HG02840 (cell line): ENCODE measurements around the gene CDH13.
"Not testable (repeated sequence)": the region's sequence is repeated elsewhere in the genome, so short reads cannot be mapped to it uniquely, and the experiment has no call there.

ENCODE experiments used
- ATAC-seq: cut with Tn5 transposase; IDR thresholded peaks from one replicate; pipeline ENCODE4 v1.9.1; 2021; ENCODE audit warnings: mild to moderate bottlenecking, moderate library complexity, moderate number of reproducible peaks; ENCODE audit not compliant: unreplicated experiment, low FRiP score

Gene CDH13

GRCh38 chr16:82924075-82924854 is 297.5 kb downstream of the CDH13 start:
- no peak for ATAC-seq

GRCh38 chr16:82926500-82926899 is 299.7 kb downstream of the CDH13 start:
- ATAC-seq: no peak

- not testable (repeated sequence) for ATAC-seq
Measured at GRCh38 chr16:82933933-82934332, 307.2 kb downstream of the CDH13 start.

- no peak for ATAC-seq
Measured at GRCh38 chr16:82935766-82936165, 309.0 kb downstream of the CDH13 start.

GRCh38 chr16:82936941-82937551 is 310.3 kb downstream of the CDH13 start:
- no peak for ATAC-seq

- ATAC-seq: no peak
Measured at GRCh38 chr16:82937926-82938520, 311.3 kb downstream of the CDH13 start.

- ATAC-seq: no peak
Measured at GRCh38 chr16:82943371-82943770, 316.6 kb downstream of the CDH13 start.

- no peak for ATAC-seq
Measured at GRCh38 chr16:82945420-82946101, 318.8 kb downstream of the CDH13 start.

GRCh38 chr16:82947698-82948097 is 320.9 kb downstream of the CDH13 start:
- ATAC-seq: no peak

GRCh38 chr16:82949016-82949415 is 322.2 kb downstream of the CDH13 start:
- no peak for ATAC-seq

GRCh38 chr16:82953517-82953916 is 326.7 kb downstream of the CDH13 start:
- ATAC-seq: no peak

- ATAC-seq: no peak
Measured at GRCh38 chr16:82954224-82954929, 327.6 kb downstream of the CDH13 start.

GRCh38 chr16:82955741-82956348 is 329.1 kb downstream of the CDH13 start:
- no peak for ATAC-seq

- ATAC-seq: no peak
Measured at GRCh38 chr16:82957212-82957611, 330.4 kb downstream of the CDH13 start.

- no peak for ATAC-seq
Measured at GRCh38 chr16:82960918-82961317, 334.1 kb downstream of the CDH13 start.

GRCh38 chr16:82963653-82964052 is 336.9 kb downstream of the CDH13 start:
- ATAC-seq: no peak

GRCh38 chr16:82965808-82966207 is 339.0 kb downstream of the CDH13 start:
- no peak for ATAC-seq

GRCh38 chr16:82967424-82967823 is 340.7 kb downstream of the CDH13 start:
- no peak for ATAC-seq

- ATAC-seq: no peak
Measured at GRCh38 chr16:82971126-82971525, 344.4 kb downstream of the CDH13 start.

- no peak for ATAC-seq
Measured at GRCh38 chr16:82972331-82972919, 345.7 kb downstream of the CDH13 start.
